ENCODE measurements around the gene CREB3L2.

GRCh38 chr7:137934176-137934826, 67.6 kb downstream of the CREB3L2 start:
- TF ChIP-seq CTCF (IDR thresholded peaks at IDR 0.05) (no peak), POLR2A (IDR thresholded peaks at IDR 0.05) (no peak)

Data from adrenal gland (tissue), 5 donors.